CD4-positive, alpha-beta T cell treated with Interleukin-10 for 1 hour (primary cell): ENCODE data around the gene VPS39.
A peak's percentile ranks its signal among the peaks of the same experiment; 100 is the strongest.

Source experiments
- DNase-seq: peaks from one replicate; pipeline ENCODE4 v3.0.0-alpha.2; 2020

VPS39 gene

GRCh38 chr15:42144841-42145375 lies 63.2 kb downstream of the VPS39 start:
- no peak for DNase-seq

- DNase-seq, result no peak
Measured at GRCh38 chr15:42143866-42144625, 64.1 kb downstream of the VPS39 start.

GRCh38 chr15:42143356-42143755 lies 64.7 kb downstream of the VPS39 start:
- no peak for DNase-seq

- DNase-seq, result no peak
Measured at GRCh38 chr15:42141795-42142667, 66.1 kb downstream of the VPS39 start.

GRCh38 chr15:42141246-42141645 lies 66.9 kb downstream of the VPS39 start:
- DNase-seq, result no peak

GRCh38 chr15:42140383-42141070 lies 67.6 kb downstream of the VPS39 start:
- no peak for DNase-seq

- no peak for DNase-seq
Measured at GRCh38 chr15:42139596-42139995, 68.5 kb downstream of the VPS39 start.

- DNase-seq, result no peak
Measured at GRCh38 chr15:42138968-42139386, 69.1 kb downstream of the VPS39 start.

- DNase-seq, result no peak
Measured at GRCh38 chr15:42138411-42138810, 69.7 kb downstream of the VPS39 start.

GRCh38 chr15:42137461-42138261 lies 70.4 kb downstream of the VPS39 start:
- peak; percentile 32 for DNase-seq

GRCh38 chr15:42136513-42136912 lies 71.6 kb downstream of the VPS39 start:
- DNase-seq, result no peak

- DNase-seq, result no peak
Measured at GRCh38 chr15:42135351-42135750, 72.8 kb downstream of the VPS39 start.

- no peak for DNase-seq
Measured at GRCh38 chr15:42134617-42135245, 73.4 kb downstream of the VPS39 start.

- peak; percentile 30 for DNase-seq
Measured at GRCh38 chr15:42133886-42134502, 74.1 kb downstream of the VPS39 start.

- no peak for DNase-seq
Measured at GRCh38 chr15:42133356-42133755, 74.7 kb downstream of the VPS39 start.

GRCh38 chr15:42131826-42132806 lies 76.0 kb downstream of the VPS39 start:
- DNase-seq, result no peak

- no peak for DNase-seq
Measured at GRCh38 chr15:42131006-42131405, 77.1 kb downstream of the VPS39 start.

GRCh38 chr15:42130246-42130986 lies 77.7 kb downstream of the VPS39 start:
- DNase-seq, result no peak

GRCh38 chr15:42129364-42129763 lies 78.7 kb downstream of the VPS39 start:
- no peak for DNase-seq
